ENCODE data around the gene ZIC1. TPM values are rescaled to one million over a fixed set of nuclear protein-coding genes. Genes with fewer than 3 reads are reported as not detected.
A peak's percentile ranks its signal among the peaks of the same experiment; 100 is the strongest.

Gene ZIC1
- total and polyA plus RNA-seq, 2 experiments from 2014 or later: 0.21 to 0.95 TPM

- H3K27ac ChIP-seq (ENCODE audit: low read depth): no peak overlapping the region
- no peaks in the 10 kb centered on the region; the same call in 1 of the 2 replicates for H4K20me1 ChIP-seq (replicated peaks; ENCODE audit: insufficient read depth)
- Mint-ChIP-seq H3K9me3 (peaks cover 15% of the 10 kb centered on the region), H3K27me3 (ENCODE audit: insufficient read depth, low read depth, poor library complexity) (peaks cover 97% of the 10 kb centered on the region), H3K4me1 (peaks cover 69% of the 10 kb centered on the region), H3K27ac (no peak overlapping the region), H3K36me3 (ENCODE audit: low read depth) (no peaks in the 10 kb centered on the region), H3K4me3 (peak overlapping the region; percentile 65)
- H2AFZ ChIP-seq: no peak overlapping the region
- peak; percentile 52 for DNase-seq (ENCODE audit: low spot score)
- H3K79me2 ChIP-seq (replicated peaks; ENCODE audit: insufficient read depth): no peaks in the 10 kb centered on the region
- H3K4me2 ChIP-seq: peak overlapping the region; percentile 95
- no peaks in the 10 kb centered on the region for H3K9me2 ChIP-seq (ENCODE audit: insufficient read depth)
- peaks cover 98% of the 10 kb centered on the region for H3K27me3 ChIP-seq (ENCODE audit: insufficient read depth)
- TF ChIP-seq ETS1 (IDR thresholded peaks at IDR 0.05) (no peak), REST (IDR thresholded peaks at IDR 0.05; ENCODE audit: unreplicated experiment) (no peak), EZH2 (IDR thresholded peaks at IDR 0.05; ENCODE audit: low read depth, unreplicated experiment) (peak; percentile 85), STAT1 (IDR thresholded peaks at IDR 0.05; ENCODE audit: unreplicated experiment) (no peak)
- H3K4me1 ChIP-seq (ENCODE audit: insufficient read depth): peaks cover 80% of the 10 kb centered on the region
- H3K36me3 ChIP-seq (ENCODE audit: insufficient read depth): no peaks in the 10 kb centered on the region
- H3K4me3 ChIP-seq: peak overlapping the region; percentile 71
- peaks cover 48% of the 10 kb centered on the region for H3F3A ChIP-seq (replicated peaks; ENCODE audit: low read depth)
- no peak for ATAC-seq
Measured at GRCh38 chr3:147411238-147411814, 2.2 kb downstream of the ZIC1 start.

GRCh38 chr3:147411815-147412241 lies 2.7 kb downstream of the ZIC1 start:
- Histone ChIP-seq H3K4me2 (peak overlapping the region; percentile 95), H3K27ac (ENCODE audit: low read depth) (no peak overlapping the region), H3K9me2 (ENCODE audit: insufficient read depth) (no peaks in the 10 kb centered on the region), H3K4me1 (ENCODE audit: insufficient read depth) (peaks cover 80% of the 10 kb centered on the region), H2AFZ (no peak overlapping the region), H3K27me3 (ENCODE audit: insufficient read depth) (peaks cover 98% of the 10 kb centered on the region), H4K20me1 (replicated peaks; ENCODE audit: insufficient read depth) (no peaks in the 10 kb centered on the region; the same call in 1 of the 2 replicates), H3F3A (replicated peaks; ENCODE audit: low read depth) (peaks cover 43% of the 10 kb centered on the region), H3K79me2 (replicated peaks; ENCODE audit: insufficient read depth) (no peaks in the 10 kb centered on the region), H3K4me3 (peak overlapping the region; percentile 71; the same call in 1 of the 2 replicates), H3K36me3 (ENCODE audit: insufficient read depth) (no peaks in the 10 kb centered on the region)
- H3K36me3 Mint-ChIP-seq (ENCODE audit: low read depth): no peaks in the 10 kb centered on the region
- H3K27ac Mint-ChIP-seq: no peak overlapping the region
- peaks cover 15% of the 10 kb centered on the region for H3K9me3 Mint-ChIP-seq
- peaks cover 64% of the 10 kb centered on the region for H3K4me1 Mint-ChIP-seq
- no peak for ATAC-seq
- H3K27me3 Mint-ChIP-seq (ENCODE audit: insufficient read depth, low read depth, poor library complexity): peaks cover 97% of the 10 kb centered on the region
- no peak for TF ChIP-seq NANOG (IDR thresholded peaks at IDR 0.05; ENCODE audit: borderline replicate concordance)
- TF ChIP-seq EZH2phosphoT487 (IDR thresholded peaks at IDR 0.05; ENCODE audit: unreplicated experiment): peak; percentile 85
- TF ChIP-seq EZH2 (IDR thresholded peaks at IDR 0.05; ENCODE audit: low read depth, unreplicated experiment): peak; percentile 68
- peak overlapping the region; percentile 65; the same call in 1 of the 3 replicates for H3K4me3 Mint-ChIP-seq
- peak; percentile 49 for DNase-seq (ENCODE audit: low spot score)
